GM19372 (cell line): ENCODE results near the gene GPA33.

Source experiments
- ATAC-seq: cut with Tn5 transposase; IDR thresholded peaks from one replicate; pipeline ENCODE4 v1.9.1; 2021; ENCODE audit warnings: mild to moderate bottlenecking, low read depth, moderate library complexity; ENCODE audit not compliant: unreplicated experiment

The GPA33 gene

DNA sequence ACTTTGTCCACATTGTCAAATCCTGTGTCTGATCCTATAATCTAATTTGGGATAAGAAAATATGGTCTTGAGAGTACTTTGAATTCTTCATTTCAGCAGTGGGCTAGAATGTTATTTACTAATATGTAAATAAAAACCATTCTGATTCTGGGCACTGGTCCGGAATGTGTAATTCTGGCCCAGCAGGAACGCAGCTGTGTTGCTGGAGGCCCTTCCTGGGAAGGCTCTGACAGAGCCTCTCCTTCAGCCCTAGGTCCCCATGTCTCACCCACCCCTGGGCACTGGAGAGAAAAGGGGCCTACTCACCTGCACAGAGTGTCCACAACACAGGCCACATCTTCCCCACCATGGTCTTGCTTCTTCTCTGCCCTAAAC is 251 bp downstream of the GPA33 start:
- ATAC-seq: no peak

GRCh38 chr1:167088746-167089417 is 1.3 kb downstream of the GPA33 start:
- ATAC-seq: no peak

GRCh38 chr1:167086768-167087167 is 3.4 kb downstream of the GPA33 start:
- ATAC-seq: no peak

DNA sequence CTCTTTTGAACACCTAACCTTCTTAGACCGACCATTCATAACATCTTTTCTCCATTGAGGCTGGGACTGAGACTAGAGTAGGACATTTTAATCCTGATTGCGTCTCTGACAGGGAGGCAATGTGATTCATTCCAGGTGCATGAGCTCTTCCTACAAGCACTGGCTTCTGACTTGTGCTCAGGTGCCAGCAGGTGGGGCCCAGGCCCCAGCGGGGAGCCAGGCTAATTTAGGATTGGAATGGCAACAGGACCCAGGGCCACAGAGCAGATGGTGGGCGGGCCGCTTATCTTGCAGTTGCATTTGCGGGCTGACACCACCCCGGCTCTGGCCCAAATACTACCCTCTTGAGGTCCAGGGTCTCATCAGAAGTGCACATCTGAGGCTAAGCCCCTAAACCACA is 4.1 kb downstream of the GPA33 start:
- ATAC-seq: no peak

DNA sequence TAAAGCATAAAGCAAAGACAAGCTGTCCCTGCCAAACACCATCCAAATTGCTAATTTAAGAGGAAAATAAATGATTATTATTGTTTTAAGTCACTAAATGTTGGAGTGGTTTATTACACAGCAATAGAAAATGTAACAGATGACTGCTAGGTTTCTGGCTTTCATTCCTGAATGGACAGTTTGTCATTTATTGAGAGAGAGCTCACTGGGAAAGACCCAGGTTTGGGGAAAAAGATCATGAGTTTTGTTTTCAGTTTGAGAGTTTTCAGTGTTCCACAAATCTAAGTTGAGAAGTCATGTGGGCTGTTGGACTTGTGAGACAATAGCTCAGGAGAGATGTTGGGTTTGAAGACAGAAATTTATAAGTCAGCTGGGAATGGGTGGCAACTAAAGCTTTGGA is 5.4 kb downstream of the GPA33 start:
- ATAC-seq: no peak

DNA sequence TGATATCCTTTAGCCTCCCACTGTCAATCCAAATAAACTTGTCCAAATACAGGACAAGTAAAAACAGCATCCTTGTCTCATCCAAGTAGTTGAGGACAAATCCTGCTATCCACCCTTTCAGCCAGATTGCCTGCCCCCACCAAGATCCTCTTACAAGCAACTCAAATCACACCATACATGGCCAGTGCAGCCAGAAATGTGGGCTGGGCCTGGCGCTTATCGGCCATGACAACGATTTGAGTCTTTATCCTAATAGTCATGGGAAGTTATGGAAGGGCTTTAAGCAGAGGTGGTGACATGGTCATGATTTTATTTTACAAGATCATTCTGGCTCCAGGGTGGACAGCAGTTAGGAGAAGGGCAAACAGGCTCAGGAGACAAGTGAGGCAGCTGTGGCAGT is 6.3 kb downstream of the GPA33 start:
- ATAC-seq: no peak

DNA sequence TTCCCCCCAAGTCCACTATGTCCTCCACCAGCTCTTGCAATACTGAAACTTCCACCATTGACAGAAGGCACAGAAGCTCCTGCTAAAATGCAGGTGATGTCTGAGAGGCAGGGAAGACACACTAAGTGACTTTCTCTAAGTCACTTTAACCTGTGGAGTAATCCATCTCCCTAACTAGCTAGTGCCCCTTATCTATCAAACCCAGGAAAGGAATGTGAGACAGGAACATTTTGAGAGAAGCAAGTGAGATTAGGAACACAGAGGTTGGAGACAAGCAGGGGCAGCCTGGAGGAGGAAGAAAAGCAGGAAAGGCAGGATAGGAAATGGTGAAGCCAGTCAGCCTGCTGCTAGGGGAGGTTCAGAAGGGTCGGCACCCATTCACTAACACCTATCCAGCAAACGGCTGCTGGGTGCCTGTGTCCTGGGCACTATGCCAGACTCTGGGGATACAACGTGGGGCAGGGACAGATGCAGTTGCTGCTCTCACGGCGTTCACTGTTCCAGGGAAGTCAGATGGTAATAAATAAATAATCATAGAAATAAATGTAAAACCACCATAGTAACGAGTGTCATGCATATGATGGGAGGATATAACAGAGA is 7.0 kb downstream of the GPA33 start:
- no peak for ATAC-seq

DNA sequence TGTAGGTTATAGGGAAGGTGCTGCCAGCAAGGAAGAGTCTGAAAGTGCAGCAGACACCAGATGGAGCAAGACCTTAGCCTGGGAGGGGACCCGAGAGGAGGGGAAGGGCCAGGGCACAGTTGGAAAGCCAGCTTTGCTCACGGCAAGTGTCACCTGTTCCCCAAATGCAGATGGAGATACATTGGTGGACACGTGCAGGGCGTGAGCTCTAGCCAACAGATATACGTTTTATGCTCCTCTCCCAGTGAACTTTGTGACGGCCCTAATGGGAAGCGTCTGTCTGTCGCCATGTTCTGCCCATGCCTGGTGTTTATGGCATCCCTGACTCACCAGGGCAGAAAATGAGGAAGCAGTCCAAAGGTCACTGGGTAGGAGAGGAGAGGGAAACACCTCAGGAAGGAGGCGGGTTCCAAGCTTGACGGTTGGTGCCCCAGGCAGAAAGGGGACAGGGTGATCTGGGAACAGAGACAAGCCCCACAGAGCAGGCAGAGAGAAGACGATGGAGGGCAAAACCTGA is 7.6 kb downstream of the GPA33 start:
- ATAC-seq: no peak

- no peak for ATAC-seq
Observed at GRCh38 chr1:167081594-167082156, 8.5 kb downstream of the GPA33 start.

DNA sequence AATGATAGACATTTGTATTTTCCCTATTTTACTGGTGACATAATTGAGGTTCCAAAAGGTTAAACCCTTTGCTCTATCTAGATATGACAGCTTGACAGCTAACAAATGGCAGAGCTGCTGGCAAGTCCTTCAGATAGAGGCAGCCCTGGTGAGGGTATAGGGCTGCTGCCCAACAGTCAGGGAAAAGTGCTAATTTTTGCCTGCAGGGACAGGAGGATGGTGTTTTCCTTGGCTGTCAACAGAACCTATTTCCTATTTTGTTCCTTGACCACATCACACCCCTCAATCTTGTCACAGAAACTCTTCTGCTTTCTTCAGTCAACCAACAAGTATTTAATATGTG is 12.3 kb downstream of the GPA33 start:
- ATAC-seq: no peak

- ATAC-seq: no peak
Observed at GRCh38 chr1:167077128-167077867, 12.9 kb downstream of the GPA33 start.

DNA sequence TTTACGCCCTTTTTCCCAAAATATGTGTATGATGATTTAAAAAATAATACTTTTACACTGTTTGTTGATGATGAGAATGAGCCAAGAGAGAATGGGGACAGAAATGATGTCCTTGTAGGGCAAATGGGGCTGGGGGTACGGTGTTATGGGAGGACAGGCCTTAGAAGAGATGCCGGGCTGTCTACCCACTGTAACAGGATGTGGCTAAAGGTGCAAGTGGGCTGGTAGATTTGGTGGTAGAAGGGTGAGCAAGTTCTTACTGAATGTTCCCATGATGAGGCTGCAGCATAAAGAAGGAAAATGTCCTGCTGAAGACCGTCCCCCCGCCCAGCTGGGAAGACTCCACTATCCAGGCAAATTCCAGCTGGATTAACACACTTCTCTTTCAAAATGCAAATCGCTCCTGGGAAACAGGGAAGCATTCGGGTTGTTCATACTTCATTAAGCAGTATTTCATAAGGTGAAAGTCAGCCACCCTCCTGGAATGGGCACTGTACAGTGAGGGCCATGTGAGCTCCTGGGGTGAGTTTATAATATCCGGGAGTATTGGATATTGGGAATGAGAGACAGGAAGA is 14.0 kb downstream of the GPA33 start:
- ATAC-seq: no peak

- no peak for ATAC-seq
Observed at GRCh38 chr1:167071286-167071685, 18.9 kb downstream of the GPA33 start.

DNA sequence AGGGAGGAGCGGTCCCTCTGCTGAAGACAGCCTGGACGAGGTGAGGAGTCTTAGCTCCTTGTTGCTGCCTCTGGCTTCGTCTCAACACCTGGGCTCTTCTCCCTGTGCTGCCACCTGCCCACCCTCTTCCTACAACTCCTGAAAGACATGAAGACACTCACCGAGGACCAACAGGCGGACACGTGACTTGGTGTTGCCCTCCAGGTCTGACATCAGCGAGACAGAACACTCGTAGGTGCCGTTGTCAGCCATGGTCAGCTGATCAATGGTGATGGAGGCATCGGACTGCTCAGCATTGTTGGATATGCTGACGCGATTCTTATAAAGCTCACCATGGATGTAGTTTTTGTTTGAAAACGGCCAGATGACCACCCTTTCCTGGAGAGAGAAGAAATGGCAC is 21.4 kb downstream of the GPA33 start:
- ATAC-seq: no peak

DNA sequence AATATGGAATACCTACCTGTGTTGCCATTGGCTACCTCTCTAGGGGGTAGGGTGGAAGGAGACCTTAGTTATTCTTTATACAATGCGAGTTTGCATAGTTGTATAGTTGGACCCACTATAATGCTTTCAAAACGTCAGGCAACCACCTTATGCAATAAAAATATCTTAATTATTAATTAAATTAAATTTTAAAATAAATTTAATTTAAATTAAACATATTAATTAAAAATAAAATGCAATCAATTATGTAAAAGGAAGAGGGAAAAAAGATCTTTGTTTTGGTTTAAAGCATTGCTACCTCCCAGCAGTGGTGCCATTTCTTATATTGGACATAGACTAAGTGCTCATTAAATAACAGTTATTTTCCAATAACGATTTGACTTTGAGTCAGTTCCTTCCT is 22.3 kb downstream of the GPA33 start:
- no peak for ATAC-seq

DNA sequence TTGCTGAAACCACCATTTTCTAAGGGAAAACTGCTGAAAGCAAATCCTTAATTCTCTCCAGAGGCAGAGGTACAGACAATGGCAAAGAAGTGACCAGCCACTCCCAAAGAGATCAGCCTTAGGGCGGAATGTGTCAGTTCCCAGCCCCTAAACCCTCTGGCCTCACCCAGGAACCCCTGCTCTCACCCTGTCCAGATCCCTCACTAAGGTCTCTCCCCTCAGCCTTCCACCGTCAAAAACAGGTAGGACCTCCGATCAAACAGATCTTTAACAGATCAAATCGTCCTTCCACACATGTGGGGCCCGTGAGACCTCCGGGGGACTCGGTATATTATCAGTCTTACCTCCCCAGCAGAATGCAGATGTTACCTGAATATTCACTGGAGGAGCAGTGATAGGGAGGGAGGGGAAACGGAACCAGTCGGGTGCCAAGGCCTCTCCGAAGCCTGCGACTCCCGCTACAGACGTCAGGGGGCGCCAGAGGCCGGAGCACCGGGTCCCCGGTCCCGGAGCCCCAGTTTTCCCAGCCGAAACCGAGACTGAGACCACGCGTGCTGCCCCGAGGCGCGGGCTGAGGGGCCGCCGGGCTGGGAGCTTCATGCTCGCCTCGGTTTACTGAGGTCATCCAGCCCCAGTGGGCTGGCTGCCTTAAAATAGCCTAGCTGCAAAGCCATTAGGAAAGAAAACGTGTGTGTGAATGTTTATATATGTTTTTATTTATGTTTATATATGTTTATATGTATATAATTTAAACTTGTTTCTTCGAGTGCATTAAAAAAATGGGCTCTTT is 23.6 kb downstream of the GPA33 start:
- peak; percentile 79 for ATAC-seq

DNA sequence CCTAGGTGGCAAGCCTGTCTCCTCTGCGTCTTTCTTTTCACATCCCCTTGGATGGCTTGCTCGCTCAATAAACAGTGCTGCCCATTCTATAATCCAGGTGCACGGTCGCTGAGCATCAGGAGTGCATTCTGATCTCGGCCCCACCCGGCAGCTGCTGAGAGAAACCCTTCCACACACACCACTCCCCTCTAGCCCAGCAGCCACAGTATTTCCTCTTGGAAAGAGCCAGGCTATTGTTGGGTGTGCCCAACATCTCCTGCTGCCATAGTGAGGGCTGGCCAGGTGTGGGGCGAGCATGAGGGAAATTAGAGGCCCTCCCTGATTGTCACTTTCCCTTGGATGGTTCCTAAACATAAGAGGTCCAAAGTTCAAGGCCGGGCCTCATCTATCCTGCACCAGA is 24.7 kb downstream of the GPA33 start:
- no peak for ATAC-seq

DNA sequence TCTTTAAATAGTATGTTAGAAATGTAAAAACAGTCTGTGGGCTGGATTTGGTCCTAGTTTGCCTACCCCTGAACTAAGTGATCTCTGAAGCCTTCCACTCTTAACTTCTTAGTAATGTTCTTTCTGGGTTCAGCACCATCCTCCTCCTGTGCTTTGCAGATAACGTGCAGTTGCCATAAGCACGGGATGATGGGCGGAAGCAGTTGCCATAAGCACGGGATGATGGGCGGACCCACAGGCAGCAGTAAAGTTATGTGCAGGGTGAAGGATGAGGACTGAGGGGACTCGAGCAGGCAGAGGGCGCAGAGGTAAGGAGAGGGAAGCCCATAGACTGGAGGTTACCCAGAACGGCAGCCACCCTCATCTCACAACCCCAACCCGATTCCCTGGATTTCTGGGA is 25.6 kb downstream of the GPA33 start:
- ATAC-seq: no peak

DNA sequence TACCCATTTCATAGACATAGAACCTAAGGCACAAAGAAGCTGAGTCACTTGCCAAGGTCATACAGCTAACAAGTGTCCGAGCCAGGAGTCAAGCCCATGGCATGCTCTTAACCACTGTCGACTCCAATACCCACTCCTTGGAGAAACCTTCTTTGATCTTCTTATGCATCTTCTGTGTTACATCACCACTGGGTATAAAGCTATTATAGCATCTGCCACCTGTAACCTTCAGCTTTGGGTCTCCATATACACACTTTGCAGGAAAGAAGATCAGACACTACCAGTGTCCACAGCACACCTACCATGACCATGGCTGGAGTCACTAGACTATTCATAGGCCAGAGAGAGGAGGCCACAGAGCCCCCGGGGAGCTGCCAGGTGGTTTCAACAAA is 29.1 kb downstream of the GPA33 start:
- no peak for ATAC-seq
